Small intestine (tissue), 7 donors: Measurements from ENCODE around the gene ST14. TPM values are rescaled to one million over a fixed set of nuclear protein-coding genes. Genes with fewer than 3 reads are reported as not detected.
"Not testable (repeated sequence)": the region's sequence is repeated elsewhere in the genome, so short reads cannot be mapped to it uniquely, and the experiment has no call there.

Experiments
- DNase-seq, 2 donors: peaks; one replicate each; pipeline versions ENCODE4 v3.0.0 to v3.0.0-alpha.2; 2013
- FAIRE-seq: peaks from 2 replicates; lab custom pipeline; 2012; peaks lifted over from hg19 to GRCh38; lab: Jason Lieb, UNC
- H3K27ac ChIP-seq, 3 donors: one replicate each; pipeline ENCODE4 v1.5.1; 2013; ENCODE audit warnings: low read length in 2 of 3, mild to moderate bottlenecking in 2 of 3, control low read depth in 1 of 3, inconsistent platforms in 1 of 3, low read depth in 1 of 3, moderate library complexity in 1 of 3
- H3K27me3 ChIP-seq, 3 donors: one replicate each; pipeline ENCODE4 v1.6.1; 2013; ENCODE audit warnings: low read length in 3 of 3, inconsistent platforms in 1 of 3; ENCODE audit not compliant: control insufficient read depth in 3 of 3, insufficient read depth in 3 of 3
- H3K36me3 ChIP-seq, 3 donors: one replicate each; pipeline ENCODE4 v1.6.1; 2013; ENCODE audit warnings: low read length in 3 of 3, inconsistent platforms in 1 of 3, low read depth in 1 of 3, mild to moderate bottlenecking in 1 of 3, moderate library complexity in 1 of 3; ENCODE audit not compliant: control insufficient read depth in 3 of 3, insufficient read depth in 2 of 3
- H3K4me1 ChIP-seq, 3 donors: one replicate each; pipeline ENCODE4 v1.6.1; 2013; ENCODE audit warnings: low read length in 2 of 3, inconsistent platforms in 1 of 3, low read depth in 1 of 3, mild to moderate bottlenecking in 1 of 3, moderate library complexity in 1 of 3; ENCODE audit not compliant: control insufficient read depth in 3 of 3, insufficient read depth in 2 of 3
- H3K4me3 ChIP-seq, 3 donors: one replicate each; pipeline ENCODE4 v1.5.1; 2013; ENCODE audit warnings: low read length in 3 of 3, control low read depth in 1 of 3, inconsistent platforms in 1 of 3, low read depth in 1 of 3, mild to moderate bottlenecking in 1 of 3, moderate library complexity in 1 of 3
- H3K9me3 ChIP-seq, 2 donors: one replicate each; pipeline ENCODE4 v1.6.1; 2013; ENCODE audit warnings: low read depth in 1 of 2, low read length in 1 of 2; ENCODE audit not compliant: control insufficient read depth in 2 of 2, insufficient read depth in 1 of 2
- WGBS, 3 donors: extraction: QIAGEN DNeasy Blood & Tissue Kit; methylation state at CpG; one replicate each; pipeline ENCODE4 v1.1.7; 2013; 5-methylcytosine and 5-hydroxymethylcytosine counted together
- polyA plus RNA-seq, 4 donors: library from polyadenylated mRNA; stranded (reverse) in 3 of 4; unstranded in 1 of 4; fragments of 200-250 nt in 3 of 4; fragments of 120-200 nt in 1 of 4; gene quantifications; one replicate each; pipeline versions ENCODE4 v1.2.1 to v1.2.3, GENCODE V29; 2013
- donor health status: healthy with polysubstance abuse.
- donor health status: control.
- donor health status: control.
- donor health status: Bipolar disorder and iron deficiency.
- donor health status: healthy.

The ST14 gene
- polyA plus RNA-seq, 4 donors, result 97.8 to 259 (median 143) TPM

DNA sequence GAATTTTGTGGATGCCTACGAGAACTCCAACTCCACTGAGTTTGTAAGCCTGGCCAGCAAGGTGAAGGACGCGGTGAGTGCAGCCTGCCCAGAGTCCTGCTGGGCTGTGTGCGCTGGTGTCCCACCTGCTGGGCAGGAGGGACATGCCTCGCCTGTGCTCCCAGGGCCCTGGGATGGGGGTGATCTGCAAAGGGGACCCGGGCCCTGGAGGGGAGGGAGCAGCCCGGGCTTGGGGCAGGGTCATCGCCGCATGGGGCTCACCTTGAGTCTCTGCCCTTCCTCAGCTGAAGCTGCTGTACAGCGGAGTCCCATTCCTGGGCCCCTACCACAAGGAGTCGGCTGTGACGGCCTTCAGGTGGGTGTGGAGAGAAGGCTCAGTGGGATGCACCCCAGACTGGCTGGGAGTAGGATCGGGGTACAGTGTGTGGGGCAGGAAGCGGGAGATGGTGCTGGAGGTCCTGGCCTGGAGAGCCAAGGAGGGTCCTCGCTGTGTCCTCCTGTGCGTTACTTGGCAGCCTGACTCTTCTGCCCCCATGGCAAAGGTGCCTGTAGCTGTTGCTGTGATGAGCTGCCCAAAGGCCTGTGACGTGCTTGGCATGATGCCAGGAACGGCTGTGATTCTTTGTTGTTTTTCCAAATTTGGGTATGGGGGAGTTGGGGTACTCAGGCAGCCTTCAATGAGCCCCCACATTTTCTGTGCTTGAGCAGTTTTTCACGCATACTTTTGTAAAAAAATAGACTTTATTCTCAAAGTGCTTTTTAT lies 29.2 kb downstream of the ST14 start:
- H3K36me3 ChIP-seq, result peaks cover 5 to 72% (median 8%) of the 10 kb centered on the region in 3 donors
- H3K27me3 ChIP-seq, result no peaks in the 10 kb centered on the region
- no peak overlapping the region for H3K4me3 ChIP-seq
- DNase-seq, result no peak
- FAIRE-seq, result no peak
- peaks cover 0 to 30% (median 6%) of the 10 kb centered on the region in 3 donors for H3K4me1 ChIP-seq
- H3K27ac ChIP-seq, result peak overlapping the region; percentile 79 to 97 (median 90)
- H3K9me3 ChIP-seq, result peaks cover 0 to 4% of the 10 kb centered on the region in 2 donors
- 71 to 79% (median 74%) methylated on average over 19 of the region's 19 CpGs for WGBS, 3 donors

GRCh38 chr11:130189492-130190210 lies 30.1 kb downstream of the ST14 start:
- peaks cover 0 to 10% of the 10 kb centered on the region in 2 donors for H3K9me3 ChIP-seq
- peak overlapping the region in 1 of 3 donors; percentile 13 for H3K4me3 ChIP-seq
- WGBS, 3 donors, result 24 to 70% (median 46%) methylated on average over 32 of the region's 32 CpGs
- no peaks in the 10 kb centered on the region for H3K27me3 ChIP-seq
- peak overlapping the region; percentile 79 to 97 (median 90) for H3K27ac ChIP-seq
- H3K4me1 ChIP-seq, result peaks cover 0 to 27% (median 6%) of the 10 kb centered on the region in 3 donors
- FAIRE-seq (no peak), DNase-seq (peak; percentile 68 to 90)
- H3K36me3 ChIP-seq, result peaks cover 5 to 77% (median 16%) of the 10 kb centered on the region in 3 donors

DNA sequence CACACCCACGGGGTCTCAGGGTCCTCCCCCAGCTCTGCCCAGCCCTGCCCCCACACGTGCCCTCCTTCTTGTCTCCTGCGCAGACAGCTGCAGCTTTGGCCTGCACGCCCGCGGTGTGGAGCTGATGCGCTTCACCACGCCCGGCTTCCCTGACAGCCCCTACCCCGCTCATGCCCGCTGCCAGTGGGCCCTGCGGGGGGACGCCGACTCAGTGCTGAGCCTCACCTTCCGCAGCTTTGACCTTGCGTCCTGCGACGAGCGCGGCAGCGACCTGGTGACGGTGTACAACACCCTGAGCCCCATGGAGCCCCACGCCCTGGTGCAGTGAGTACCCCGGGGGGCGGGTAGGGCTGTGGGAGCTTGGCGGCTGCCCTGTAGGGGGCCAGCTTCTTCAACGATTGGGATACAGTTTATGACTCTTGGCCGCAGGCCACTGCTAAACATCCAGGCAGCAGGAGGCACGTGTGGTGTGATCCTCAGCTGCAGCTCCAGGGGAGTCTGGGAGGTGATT lies 30.8 kb downstream of the ST14 start:
- Histone ChIP-seq H3K36me3 (peaks cover 5 to 82% (median 19%) of the 10 kb centered on the region in 3 donors), H3K4me1 (peaks cover 0 to 29% (median 6%) of the 10 kb centered on the region in 3 donors), H3K27ac (peak overlapping the region; percentile 79 to 97 (median 90)), H3K9me3 (peaks cover 0 to 10% of the 10 kb centered on the region in 2 donors), H3K4me3 (peak overlapping the region in 1 of 3 donors; percentile 13), H3K27me3 (no peaks in the 10 kb centered on the region)
- peak in 1 of 2 donors; percentile 56 for DNase-seq
- no peak for FAIRE-seq
- WGBS, 3 donors, result 25 to 69% (median 26%) methylated on average over 29 of the region's 29 CpGs

DNA sequence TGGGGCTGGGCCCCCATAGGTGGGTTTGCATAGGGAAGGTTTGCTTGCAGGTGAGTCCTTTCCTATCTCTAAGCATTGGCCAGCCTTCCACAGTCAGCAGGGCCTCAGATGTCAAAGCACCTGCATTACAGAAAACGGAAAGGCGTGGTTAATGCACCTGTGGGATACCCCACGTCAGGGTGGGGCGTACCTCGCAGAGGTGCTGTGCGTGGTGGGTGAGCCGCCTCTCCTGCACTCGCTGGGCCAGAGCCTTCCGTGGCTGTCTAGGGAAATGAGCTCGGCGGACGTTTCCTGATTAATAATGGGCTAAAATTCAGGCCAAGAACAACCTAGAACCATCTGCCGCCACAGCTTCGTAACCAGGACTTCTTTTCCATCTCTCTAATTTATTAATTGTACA lies 32.3 kb downstream of the ST14 start:
- Histone ChIP-seq H3K27ac (peak overlapping the region; percentile 1 to 71 (median 3)), H3K4me1 (peaks cover 0 to 29% (median 6%) of the 10 kb centered on the region in 3 donors), H3K36me3 (peaks cover 5 to 94% (median 19%) of the 10 kb centered on the region in 3 donors), H3K9me3 (peaks cover 0 to 10% of the 10 kb centered on the region in 2 donors), H3K4me3 (no peak overlapping the region), H3K27me3 (no peaks in the 10 kb centered on the region)
- FAIRE-seq (no peak), DNase-seq (no peak)
- WGBS, 3 donors, result 68 to 79% (median 74%) methylated on average over 14 of the region's 14 CpGs

GRCh38 chr11:130192845-130193267 lies 33.3 kb downstream of the ST14 start:
- peaks cover 0 to 29% (median 6%) of the 10 kb centered on the region in 3 donors for H3K4me1 ChIP-seq
- no peaks in the 10 kb centered on the region for H3K27me3 ChIP-seq
- H3K4me3 ChIP-seq, result no peak overlapping the region
- H3K9me3 ChIP-seq, result peaks cover 0 to 10% of the 10 kb centered on the region in 2 donors
- FAIRE-seq (no peak), DNase-seq (peak; percentile 70 to 83)
- H3K36me3 ChIP-seq, result peaks cover 5 to 93% (median 27%) of the 10 kb centered on the region in 3 donors
- WGBS, 3 donors, result 20 to 63% (median 38%) methylated on average over 4 of the region's 4 CpGs
- peak overlapping the region; percentile 36 to 71 (median 54) for H3K27ac ChIP-seq

- H3K4me3 ChIP-seq, H3K9me3 ChIP-seq, H3K27me3 ChIP-seq: not testable (repeated sequence)
- Histone ChIP-seq H3K4me1 (peaks cover 0 to 29% (median 6%) of the 10 kb centered on the region in 3 donors), H3K27ac (peak overlapping the region in 2 of 3 donors; percentile 54 to 58), H3K36me3 (peaks cover 5 to 93% (median 28%) of the 10 kb centered on the region in 3 donors)
- peak in 1 of 2 donors; percentile 50 for DNase-seq
- WGBS, 3 donors, result 51 to 79% (median 59%) methylated on average over 14 of the region's 14 CpGs
- peak; percentile 98 for FAIRE-seq
These were observed 34.0 kb downstream of the ST14 start for GRCh38 chr11:130193551-130193950.

- Histone ChIP-seq H3K9me3 (peaks cover 0 to 10% of the 10 kb centered on the region in 2 donors), H3K4me1 (peaks cover 0 to 23% (median 4%) of the 10 kb centered on the region in 3 donors), H3K27me3 (no peaks in the 10 kb centered on the region), H3K4me3 (no peak overlapping the region), H3K36me3 (peaks cover 5 to 93% (median 30%) of the 10 kb centered on the region in 3 donors), H3K27ac (peak overlapping the region in 1 of 3 donors; percentile 54)
- DNase-seq, result no peak
- WGBS, 3 donors, result 80 to 83% (median 82%) methylated on average over 21 of the region's 21 CpGs
- FAIRE-seq, result no peak
These were observed 34.9 kb downstream of the ST14 start for GRCh38 chr11:130194241-130195023.
